Activated CD4-positive, alpha-beta T cell treated with anti-CD3 and anti-CD28 coated beads, Interleukin-2, amount 50 U/mL, for 48 hours (primary cell): ENCODE measurements around the gene AK4.
A peak's percentile ranks its signal among the peaks of the same experiment; 100 is the strongest.
"Not testable (repeated sequence)": the region's sequence is repeated elsewhere in the genome, so short reads cannot be mapped to it uniquely, and the experiment has no call there.

Experiments used
- DNase-seq, 2 experiments: peaks; one replicate each; pipeline ENCODE4 v3.0.0-alpha.2; 2020

AK4 gene

DNA sequence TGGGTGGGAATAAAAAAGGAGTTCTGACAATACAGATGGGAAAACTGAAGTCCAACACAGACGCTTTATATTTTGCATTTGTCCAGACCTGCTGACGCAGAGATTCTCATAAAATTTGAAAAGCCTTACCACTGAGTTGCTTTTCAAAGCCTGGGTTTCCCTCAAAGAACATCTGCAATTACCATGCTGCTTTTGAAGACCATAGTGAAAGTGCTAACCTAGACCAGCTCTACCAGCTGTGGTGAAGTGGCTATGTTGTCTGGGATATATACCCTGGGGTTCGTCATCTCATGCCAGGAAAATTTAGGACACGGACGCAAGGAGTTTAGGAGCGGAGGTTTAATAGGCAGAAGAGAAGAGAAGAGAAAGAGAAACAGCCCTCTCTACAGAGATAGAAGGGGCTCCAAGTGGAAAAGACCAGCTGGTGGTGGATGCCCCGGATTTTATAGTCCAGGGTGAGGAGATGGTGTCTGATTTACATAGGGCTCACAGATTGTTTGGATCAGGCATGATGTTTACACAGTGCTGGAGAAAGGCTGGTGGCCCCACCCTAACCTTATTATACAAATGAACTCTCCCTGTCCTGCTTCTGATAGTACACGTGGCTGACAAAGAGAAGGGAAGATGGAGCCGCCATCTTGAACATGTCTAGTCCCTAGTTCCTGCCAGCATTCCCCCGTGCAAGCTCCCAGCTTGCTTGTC lies 73.8 kb downstream of the AK4 start:
- DNase-seq, result no peak

DNA sequence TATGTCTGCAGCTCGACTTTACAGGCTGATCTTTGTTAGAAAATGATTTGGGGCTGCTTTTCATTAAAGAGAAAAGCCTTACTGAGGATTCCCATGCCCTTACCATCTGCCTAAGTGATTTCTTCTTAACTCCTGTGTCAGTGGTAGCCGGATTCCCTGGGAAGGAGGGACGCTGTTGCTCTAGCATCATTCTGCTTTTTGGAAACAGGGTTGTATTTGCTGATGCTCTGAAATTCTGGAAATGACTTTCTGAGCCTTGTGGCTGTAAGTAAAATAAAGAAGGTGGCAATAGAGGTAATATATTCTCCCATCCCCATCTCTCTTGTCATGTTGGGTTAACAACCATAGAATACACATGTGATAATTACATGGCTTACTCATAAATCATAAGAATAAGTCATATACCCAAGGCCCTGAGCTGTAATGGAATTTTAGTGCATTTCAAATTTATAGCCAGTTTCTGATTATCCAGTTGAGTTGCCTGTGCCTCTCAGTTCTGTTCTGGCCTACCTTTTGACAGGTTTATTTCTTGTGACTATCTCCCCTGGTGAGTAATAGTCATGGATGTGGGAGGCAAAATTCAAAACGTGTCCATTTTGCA lies 74.4 kb downstream of the AK4 start:
- no peak for DNase-seq

- DNase-seq, result no peak
Observed at GRCh38 chr1:65224681-65225091, 76.7 kb downstream of the AK4 start.

DNA sequence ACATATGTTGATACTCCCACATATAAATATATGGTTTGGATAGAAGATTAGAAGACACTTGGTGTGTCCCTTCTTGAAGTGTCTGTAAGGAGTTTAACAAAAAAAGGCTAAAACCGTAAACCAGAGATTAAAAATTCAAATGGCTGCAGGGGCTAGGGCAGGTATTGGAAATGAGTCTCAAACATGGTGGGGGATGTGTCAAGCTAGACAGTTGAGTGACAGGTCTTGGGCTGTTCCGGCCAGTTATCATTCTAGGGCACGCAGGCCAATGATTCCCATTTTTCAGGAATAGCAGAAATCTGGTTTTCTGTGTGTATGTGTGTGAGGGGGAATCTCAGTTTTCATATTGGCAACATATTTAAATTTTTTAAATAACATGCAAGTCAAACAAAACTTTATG lies 77.2 kb downstream of the AK4 start:
- no peak for DNase-seq

DNA sequence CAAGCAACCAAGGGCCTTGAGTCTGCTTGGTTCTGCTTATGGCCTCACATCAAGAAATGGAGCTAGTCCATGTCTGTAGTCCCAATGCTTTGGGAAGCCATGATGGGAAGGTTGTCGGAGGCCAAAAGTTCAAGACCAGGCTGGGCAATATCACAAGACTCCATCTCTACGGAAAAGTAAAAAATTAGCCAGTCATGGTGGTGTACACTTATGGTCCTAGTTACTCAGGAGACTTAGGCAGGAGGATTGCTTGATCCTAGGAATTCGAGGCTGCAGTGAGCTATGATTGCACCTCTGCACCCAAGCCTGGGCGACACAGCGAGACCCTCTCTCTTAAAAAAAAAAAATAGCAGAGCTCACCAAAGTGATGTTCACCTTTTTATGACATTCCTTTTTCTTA lies 81.2 kb downstream of the AK4 start:
- DNase-seq, result no peak

GRCh38 chr1:65229754-65230339 lies 81.8 kb downstream of the AK4 start:
- no peak for DNase-seq

DNA sequence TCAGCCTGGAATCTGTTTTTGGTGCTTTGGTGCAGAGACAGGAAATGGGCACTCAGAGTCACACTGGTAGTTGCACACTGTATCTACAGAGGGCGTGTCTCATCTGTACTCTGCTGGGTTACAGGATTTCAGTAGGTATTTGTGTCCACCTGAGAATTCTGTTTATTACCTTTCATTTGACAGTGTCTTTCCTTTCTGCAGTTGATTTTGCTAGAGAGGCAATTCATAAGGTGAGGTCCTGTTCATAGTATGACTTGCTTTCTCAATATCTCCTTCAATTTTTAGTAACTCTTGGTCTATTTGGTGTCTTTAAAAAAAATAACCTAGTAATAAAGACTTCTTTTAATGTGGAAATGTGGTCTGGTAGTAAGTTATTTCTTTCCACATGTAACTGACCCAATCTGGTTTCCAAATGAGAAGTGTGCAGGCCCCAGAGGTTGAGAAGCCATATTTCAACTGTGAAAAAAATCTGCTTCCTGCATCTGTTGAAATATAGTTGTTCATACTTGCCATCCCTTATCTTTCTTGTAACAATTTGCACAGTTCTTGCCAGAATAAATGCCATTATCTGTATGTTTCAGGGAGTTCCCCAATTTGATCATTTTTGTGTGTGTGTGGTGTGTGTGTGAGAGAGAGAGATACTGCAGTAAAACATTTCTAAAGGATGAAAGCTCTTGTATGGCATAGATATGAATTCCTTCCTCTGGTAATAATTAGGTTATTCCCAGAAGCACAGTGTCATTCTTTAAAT lies 82.9 kb downstream of the AK4 start:
- no peak for DNase-seq

DNA sequence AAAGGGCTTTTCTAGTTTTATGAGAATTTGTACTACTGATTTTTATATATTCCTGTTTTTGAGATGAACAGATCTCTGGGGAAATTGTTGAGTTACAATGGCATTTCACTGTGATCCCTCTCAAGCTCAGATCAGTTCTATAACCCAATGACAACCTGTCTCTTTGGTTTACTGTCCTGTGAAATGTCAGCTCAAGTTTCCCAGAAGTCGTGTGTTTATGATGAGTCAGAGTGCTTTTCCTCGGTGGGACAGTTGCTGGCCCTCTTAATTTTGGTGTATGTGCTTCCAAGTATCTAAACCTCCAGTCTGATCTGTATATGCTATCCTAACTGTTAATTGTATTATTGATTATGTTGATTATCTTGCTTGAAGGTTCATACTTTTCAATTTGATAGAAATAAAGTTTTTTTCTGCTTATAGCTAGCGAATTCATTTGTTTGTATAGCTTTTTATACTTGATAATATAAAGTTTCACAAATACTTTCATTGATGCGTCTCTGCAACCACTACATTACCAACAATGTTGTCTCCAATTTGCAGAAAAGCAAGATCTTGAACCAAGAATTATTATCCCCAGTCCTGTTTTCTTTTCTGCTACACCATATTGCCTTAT lies 83.8 kb downstream of the AK4 start:
- no peak for DNase-seq

DNA sequence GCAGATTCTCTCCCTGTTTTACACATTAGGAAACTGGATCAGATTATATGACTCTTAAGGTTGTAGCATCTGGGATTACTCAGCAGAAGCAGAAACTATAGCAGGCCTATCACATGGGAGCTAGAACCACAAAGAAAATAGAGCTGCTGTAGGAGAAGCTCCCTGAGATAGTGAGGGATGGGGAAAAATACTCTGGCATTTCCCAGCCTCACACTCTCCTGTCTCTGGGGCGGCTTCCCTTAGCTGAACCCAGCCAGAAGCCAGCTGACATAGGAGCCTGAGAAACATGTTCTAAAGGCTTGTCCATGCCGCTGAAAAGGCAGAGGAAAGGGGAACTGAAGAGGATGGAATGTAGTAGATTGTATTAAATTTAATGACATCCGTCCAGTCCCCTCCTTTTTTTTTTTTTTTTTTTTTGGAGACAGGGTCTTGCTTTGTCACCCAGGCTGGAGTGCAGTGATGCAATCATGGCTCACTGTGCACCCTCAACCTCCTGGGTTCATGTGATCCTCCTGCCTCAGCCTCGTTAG lies 84.5 kb downstream of the AK4 start:
- DNase-seq, result no peak

DNA sequence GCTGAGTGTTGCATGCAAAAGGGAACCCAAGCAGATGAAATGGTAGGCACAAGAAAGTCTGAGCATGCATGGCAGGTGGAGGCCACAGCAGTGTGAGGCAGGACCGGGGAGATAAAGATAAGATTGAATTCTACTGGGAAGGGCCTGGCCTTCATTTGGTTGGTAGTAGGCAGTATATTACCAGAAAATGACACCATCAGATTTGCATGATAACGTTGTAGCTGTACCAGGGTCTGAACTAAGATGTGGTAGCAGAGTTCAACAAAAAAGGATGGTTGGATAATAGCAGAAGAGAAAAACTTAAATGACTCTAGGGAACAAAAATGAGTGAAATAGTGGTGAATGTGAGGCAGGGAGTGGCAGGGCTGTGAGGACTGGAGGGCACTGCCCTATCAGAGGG lies 85.8 kb downstream of the AK4 start:
- no peak for DNase-seq

- DNase-seq, result no peak
Observed at GRCh38 chr1:65235867-65236805, 88.1 kb downstream of the AK4 start.

DNA sequence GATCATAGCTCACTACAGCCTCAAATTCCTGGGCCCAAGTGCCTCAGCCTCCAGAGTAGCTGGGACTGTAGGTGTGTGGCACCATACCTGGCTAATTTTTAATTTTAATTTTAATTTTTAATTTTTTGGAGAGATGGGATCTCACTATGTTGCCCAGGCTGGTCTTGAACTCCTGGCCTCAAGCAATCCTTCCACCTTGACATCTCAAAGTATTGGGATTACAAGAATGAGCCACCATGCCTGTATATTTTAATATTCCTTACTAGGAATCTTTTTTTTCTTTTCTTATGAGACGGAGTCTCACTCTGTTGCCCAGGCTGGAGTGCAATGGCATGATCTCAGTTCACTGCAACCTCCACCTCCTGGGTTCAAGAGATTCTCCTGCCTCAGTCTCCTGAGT lies 89.1 kb downstream of the AK4 start:
- not testable (repeated sequence) for DNase-seq

- DNase-seq, result no peak
Observed at GRCh38 chr1:65237503-65237902, 89.5 kb downstream of the AK4 start.

DNA sequence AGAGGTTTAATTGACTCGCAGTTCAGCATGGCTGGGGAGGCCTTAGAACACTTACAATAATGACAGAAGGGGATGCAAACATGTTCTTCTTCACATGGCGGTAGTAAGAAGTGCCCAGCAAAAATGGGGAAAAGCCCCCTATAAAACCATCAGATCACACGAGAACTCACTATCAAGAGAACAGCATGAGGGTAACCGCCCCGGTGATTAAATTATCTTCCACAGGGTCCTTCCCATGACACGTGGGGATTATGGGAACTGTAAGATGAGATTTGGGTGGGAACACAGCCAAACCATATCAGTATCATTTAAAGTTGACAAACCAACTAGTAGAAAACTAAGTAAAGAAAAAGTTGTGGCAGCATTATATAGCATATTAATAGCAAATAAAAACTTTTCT lies 90.0 kb downstream of the AK4 start:
- no peak for DNase-seq

DNA sequence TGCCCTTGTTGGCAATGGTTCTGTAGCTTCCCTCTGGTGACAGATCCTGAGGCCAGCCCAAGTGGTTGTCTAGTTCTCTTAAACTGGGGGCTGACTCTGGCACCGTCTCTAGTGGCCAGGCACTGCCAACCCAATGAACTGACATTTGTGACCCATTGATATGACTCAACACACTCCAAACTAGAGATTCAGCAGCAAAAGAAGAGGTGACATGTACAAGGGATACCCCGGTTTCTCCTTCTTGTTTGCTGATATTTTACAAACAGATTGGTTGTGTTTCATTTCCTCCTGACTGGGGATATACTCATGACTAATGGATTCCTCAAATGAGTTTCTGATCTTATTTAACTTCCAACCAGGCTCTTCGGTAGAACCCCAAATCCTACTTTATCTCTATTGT lies 95.5 kb downstream of the AK4 start:
- DNase-seq, result no peak

DNA sequence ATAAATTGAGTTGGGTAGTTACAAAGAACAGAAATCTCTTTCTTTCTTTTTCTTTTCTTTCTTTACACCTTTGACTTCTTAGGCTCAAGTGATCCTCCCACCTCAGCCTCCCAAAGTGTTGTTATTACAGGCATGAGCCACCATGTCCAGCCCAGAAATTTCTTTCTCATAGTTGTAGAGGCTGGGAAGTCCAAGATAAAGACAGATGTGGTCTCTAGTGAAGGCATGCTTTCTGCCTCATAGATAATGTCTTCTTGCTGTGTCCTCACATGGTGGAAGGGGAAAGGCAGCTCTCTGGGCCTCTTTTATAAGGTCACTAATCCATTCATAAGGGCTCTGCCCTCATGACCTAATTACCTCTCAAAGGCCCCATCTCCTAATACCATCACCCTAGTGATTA lies 97.3 kb downstream of the AK4 start:
- no peak for DNase-seq

DNA sequence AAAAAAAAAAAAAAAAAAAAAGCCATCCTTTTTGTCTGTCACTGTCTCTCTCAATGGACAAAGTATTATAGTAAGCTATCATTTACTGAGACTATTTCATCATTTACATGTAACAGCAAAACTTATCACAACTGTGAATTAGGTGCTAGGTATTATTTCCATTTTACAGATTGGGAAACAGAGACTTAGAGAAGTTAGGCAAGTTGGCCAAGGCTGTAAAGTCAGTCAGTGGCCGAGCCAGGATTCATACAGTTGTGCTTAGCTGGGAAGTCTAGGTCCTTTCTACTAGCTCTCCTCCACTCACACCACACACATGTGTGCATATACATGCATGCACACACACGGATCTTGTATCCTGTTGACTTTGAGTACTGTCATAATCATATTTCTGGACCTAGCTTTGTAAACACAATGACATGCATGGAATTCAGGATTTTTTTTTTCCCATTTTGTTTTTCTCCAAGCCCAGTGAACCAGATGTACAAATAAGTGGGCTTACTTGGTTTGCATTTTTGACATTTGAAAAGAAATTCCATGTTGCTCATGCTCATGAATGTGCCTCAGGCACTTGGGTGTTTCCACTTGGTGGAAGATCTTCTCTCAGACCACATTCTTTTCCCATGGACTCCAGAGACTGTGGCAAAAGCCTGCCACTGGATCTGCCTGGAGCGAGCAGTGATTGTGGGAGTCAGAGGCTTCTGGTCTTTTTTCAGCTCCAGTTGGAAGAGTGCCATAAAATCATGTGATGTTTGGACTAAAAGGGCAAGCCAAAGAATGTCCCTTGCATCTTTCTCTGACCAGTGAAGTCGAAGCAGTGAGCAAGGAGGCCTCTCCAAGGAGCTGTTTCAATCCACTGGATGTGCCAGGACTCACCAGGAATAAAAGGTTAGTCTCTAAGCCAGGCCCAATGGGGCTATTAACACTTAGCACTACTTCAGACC lies 99.7 kb downstream of the AK4 start:
- DNase-seq, result no peak

DNA sequence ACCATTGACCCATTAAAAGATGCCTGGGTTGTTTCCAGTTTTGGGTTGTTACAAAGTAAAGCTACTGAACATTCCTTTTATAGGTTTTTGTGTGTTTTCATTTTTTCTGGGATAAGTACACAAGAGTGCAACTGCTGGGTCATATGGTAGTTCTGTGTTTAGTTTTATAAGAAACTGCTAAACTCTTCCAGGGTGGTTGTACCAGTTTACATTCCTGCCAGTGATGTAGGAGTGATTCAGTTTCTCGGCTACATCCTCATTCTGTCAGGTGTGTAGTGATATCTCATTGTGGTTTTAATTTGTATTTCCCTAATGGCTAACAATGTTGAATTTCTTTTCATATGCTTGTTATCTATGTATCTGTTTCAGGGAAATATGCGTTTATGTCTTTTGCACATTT lies 102.8 kb downstream of the AK4 start:
- no peak for DNase-seq

GRCh38 chr1:65253800-65254319 lies 105.9 kb downstream of the AK4 start:
- DNase-seq, result no peak

- peak; percentile 86 to 89 for DNase-seq
Observed at GRCh38 chr1:65254320-65255034, 106.5 kb downstream of the AK4 start.
